DMS153 treated with DMSO at 0.1 percent for 48 hours (cell line): ENCODE data around the gene LEMD3.

Source experiments
- DNase-seq: peaks from one replicate; lab custom pipeline; 2025; ENCODE audit not compliant: unreplicated experiment; lab: John Stamatoyannopoulos, UW

LEMD3 gene

GRCh38 chr12:65168681-65169319 is 583 bp upstream of the LEMD3 start:
- no peak for DNase-seq

DNA sequence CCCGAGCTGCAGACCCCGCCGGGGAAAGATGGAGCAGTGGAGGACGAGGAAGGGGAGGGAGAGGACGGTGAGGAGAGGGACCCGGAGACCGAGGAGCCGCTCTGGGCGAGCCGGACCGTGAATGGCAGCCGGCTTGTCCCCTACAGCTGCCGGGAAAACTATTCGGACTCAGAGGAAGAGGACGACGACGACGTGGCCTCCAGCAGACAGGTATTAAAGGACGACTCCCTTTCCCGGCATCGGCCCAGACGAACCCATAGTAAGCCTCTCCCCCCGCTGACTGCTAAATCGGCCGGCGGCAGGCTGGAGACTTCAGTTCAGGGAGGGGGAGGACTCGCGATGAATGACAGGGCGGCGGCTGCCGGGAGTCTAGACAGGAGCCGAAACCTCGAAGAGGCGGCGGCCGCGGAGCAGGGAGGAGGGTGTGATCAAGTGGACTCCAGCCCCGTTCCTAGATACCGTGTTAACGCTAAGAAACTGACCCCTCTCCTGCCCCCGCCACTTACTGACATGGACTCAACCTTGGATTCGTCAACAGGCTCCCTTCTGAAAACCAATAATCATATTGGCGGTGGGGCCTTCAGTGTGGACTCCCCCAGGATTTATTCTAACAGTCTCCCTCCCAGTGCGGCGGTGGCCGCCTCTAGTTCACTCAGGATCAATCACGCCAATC is 962 bp downstream of the LEMD3 start:
- peak; percentile 35 for DNase-seq

DNA sequence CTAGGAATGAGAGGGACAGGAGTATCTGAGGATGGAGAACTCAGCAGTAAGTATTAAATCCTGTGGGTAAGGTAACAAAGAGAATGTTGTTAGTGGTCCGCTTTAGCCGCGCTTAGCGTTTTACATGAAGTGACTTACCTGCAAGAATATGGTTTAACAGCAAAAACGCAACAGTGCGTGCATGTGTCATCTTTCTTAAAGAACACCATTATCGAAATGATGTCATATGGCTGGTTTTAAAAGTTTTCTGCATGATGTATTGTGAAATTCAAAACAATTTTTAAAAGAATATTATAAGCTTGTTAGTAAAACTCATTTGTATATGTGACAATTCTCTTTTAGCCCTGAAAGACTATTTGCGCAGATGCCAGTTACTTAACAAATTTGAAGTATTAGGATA is 1.7 kb downstream of the LEMD3 start:
- no peak for DNase-seq

GRCh38 chr12:65171870-65172269 is 2.5 kb downstream of the LEMD3 start:
- no peak for DNase-seq

DNA sequence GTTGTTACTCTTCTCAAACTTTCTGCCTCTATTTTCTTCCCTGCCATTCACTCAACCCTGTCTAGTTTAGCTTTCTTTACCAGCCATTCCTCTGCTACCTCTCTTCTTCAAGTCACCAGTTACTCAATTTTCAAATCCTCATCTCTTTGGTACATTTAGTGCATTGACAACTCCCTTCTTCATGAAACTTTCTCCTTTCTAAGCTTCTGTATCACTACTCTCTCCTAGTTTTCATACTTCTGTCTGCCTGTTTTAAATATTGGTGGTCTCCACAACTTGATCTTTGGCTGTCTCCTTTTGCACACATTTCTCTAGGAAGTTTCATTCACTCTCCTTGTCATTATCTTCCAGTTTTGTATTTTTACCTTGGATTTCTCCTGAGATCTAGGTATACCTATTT is 6.0 kb downstream of the LEMD3 start:
- DNase-seq: no peak

DNA sequence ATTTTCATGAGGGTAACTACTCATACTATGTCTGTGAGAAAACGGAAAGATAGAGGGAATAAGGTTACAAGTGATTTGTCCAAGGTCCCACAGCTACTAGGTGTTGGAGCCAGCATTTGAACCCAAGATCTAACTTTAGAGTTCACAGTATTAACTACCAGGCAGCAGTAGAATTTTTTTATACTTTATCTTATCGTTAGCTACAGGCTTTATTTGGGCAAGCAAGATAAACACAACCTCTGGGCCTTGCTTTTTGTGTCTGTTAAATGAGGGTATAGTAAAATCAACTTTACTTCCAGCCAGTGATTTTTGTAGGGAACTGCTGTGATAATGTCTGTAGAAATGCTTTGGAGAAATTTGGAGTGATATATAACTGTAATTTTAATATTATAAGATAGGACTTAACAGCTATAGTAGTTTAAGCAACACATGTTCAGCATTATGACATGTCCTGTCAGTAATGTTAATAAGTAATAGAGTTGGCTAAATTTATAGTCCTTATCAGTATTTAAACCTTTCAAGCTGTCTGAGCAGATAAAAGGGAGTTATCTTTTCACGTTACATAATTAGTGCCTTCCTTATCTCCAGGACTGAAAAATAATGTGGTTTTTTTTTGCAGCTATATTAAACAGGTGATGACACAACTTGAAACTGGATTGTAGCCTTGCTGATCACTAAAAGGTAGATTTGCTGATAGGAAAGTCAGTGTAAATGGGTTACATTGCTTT is 12.8 kb downstream of the LEMD3 start:
- DNase-seq: no peak

DNA sequence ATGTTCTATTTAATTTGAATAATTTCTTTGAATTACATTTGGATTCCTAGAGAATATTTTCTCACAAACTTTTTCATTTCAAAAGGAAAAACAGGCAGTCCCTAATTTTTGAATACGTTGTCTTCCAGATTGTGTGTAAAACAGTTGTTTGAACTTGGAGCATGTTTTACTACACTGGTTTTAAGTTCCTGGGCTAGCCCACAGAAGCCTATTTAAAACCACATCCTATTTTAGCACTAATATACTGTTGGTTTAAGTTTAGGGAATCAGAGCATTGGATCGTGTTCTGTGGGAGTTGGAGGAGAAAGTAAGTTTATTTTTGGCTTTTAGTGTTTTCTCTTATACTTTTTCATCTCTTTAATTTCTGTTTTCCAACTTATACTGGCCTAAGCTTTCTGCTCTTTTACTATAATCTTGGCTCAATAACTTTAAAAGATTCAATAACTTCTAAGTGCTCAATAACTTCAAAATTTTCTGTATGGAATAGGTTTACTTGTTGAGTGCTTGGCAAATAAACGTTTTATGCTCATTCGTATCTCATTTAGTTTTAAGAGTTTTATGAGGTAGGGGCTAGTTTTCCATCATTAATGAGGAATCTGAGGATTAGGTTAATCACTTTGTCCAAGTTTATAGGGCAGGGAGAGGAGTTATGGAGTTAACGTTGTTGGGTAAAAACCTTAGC is 14.9 kb downstream of the LEMD3 start:
- no peak for DNase-seq

GRCh38 chr12:65184858-65185229 is 15.5 kb downstream of the LEMD3 start:
- DNase-seq: no peak

DNA sequence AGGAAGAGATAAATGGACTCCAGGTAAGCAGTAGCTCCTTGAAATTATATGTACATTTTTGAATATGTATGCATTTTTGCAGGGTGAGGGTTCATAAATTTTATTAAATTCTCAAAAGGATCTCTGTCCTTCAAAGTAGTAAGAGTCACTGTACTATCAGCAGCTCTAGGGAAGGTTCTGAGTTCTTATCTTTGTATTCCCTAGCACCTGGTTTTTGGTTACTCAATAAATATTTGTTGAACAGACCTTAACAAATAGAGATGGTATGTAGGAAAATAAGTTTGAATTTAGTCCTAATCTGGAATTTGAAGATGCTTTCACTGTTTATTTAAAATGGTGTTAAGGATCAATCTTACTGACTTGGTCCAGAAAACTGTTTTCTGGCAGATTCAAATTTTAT is 18.3 kb downstream of the LEMD3 start:
- DNase-seq: no peak

- no peak for DNase-seq
These were observed 18.9 kb downstream of the LEMD3 start for GRCh38 chr12:65188179-65188701.

DNA sequence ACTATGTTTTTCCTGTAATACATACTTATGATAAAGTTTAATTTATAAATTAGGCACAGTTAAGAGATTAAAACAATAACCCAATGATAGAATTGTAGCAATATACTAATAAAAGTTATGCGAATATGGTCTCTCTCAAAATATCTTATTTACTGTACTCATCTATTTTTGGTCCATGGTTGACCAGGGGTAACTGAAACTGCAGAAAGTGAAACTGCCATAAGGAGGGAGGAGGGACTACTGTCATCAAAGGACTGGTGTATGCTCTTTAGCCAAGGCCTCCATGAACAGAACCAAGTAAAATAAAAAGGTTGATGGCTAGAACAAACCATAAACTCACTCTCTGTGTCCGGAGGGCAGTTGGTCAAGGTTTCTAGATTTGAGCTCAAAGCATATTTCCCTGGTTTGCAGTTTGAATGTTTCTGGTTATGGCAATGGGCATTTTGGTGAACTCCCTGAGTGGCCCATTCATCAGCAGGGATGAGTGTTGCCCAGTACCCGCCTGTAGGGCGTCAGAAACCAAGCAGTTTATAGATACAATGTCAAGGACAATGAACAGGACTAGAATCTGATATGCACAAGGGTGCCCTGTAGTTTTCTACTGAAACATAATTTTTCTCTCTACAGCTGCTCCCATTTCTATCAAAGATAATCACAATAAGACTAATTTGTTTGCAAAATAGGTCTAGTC is 19.8 kb downstream of the LEMD3 start:
- DNase-seq: no peak

- no peak for DNase-seq
These were observed 23.7 kb downstream of the LEMD3 start for GRCh38 chr12:65192963-65193516.

DNA sequence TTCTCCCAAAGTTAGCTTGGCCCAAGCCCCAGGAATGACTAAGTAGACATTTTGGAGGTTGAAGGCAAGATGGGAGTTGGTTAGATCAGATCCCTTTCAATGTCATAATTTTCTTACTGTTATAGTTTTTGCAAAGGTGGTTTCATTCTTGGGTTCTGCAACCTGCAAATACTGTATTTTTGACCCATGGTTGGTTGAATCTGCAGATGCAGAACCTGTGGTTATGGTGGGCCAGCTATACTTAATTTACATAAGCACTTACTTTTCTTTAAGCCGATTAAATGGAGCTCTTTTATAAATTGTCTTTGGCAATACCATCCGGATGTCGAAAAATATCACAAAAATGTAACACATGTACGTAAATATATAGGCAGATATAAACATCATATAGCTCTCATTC is 25.6 kb downstream of the LEMD3 start:
- DNase-seq: no peak

DNA sequence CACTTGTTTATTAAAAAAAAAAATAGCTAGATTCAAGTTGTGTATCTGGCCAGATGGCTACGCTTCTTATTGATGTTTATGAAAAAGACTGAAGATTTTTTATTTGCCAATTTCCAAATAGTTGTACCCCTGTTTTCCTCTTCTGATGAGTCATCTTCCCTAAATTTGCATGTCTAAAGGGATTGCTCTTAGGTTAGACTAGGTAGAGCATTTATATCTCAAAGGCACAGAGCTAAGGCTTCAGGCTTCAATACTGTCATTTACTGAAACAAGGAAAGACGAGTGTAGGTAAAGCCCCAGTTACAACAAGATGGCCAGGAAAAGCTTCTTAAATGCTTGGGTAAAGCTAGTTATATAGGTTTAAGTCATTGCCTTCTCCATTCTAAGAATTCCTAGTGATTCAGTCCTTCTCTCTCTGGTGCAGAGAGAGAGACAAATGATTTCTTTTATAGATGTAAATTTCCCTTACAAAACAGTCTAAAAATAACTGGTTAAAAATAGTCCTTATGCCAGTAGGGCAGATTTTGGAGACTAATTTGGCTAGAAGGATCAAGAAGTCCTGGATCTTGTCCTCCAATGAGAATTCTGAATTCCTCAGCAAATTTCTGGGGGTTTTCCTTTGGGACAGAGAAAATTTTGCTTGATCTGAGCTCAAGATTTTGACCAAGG is 26.1 kb downstream of the LEMD3 start:
- no peak for DNase-seq

DNA sequence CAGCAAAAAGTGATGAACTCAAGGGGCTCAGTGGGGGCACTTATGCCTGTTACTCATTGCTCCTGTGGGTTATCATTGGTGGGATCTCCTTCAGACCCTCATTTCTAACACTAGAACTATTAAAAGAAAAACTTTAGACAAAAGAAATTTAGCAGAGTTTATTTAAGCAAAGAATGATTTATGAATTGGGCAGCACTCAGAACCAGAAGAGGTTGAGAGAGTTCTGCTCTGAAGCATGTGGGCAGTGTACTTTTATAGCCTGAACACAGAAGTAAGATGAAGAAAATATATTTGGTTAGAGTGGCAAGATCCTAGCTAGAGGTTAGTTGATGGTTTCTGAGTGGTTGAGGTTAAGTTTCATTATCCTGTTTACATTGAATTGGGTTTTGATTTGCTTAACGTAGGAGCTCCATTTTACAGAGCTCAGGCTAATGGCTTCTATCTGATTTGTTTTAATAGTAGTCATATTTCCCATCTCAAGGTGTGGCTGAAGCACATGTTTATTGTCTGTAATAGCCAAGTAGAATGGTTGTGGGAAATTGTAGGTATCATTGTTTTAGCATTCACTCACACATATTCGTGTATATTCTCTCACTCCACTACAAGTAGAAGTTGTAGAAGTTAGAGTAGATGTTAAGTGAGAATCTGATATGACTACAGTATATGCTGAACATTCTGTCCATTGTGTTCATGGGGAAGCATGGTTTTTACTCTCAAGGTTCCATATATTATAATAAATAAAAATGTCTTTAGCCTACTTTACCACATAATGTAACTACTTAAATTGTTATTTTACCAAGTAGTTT is 27.6 kb downstream of the LEMD3 start:
- DNase-seq: no peak

DNA sequence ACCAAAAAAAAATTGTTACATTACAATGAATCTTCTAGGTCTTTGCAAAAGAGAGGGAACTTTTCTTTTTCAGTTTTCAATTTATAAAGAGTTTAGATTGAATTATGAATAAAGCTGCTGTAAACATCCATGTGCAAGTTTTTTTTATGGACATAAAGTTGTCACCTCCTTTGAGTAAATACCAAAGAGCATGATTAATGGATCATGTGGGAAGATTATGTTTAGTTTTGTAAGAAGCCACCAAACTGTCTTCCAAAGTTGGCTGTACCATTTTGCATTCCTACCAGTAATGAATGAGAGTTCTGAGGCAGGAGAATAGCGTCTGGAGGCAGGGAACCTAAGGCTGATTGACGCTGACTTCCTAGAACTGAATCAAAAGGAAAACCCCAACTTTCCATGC is 30.2 kb downstream of the LEMD3 start:
- DNase-seq: no peak

DNA sequence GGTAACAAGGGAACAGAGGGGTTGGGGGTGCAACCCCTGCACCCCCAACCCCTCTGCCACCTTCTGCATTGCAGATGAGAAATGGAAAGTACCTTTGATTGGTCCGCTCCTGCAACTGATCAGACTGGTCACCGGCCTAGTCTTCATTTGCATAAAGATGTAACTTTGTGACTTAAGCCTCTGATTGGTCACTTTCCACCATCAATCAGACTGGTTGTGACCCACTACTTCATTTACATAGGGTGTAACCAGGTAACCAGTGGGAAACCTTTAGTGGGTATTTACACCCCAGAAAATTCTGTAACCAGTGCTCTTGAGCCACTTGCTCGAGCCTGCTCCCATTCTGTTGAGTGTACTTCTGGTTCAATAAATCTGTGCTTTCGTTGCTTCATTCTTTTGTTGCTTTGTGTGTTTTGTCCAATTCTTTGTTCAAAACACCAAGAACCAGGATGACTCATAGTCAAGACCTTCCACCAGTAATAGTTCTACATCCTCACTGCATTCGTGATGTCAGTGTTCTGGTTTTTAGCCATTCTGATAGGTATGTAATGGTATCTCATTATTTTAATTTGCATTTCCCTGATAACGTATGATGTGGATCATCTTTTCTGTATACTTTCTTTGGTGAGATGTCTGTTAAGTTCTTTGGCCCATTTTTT is 30.8 kb downstream of the LEMD3 start:
- no peak for DNase-seq

GRCh38 chr12:65203376-65203775 is 34.0 kb downstream of the LEMD3 start:
- no peak for DNase-seq
